K562 (cell line): ENCODE results near the gene SUMF2. TPM values are rescaled to one million over a fixed set of nuclear protein-coding genes. Genes with fewer than 3 reads are reported as not detected.

Experiments
- EP400 ChIP-seq: fragments of 450-650 bp; IDR thresholded peaks from 2 replicates; pipeline ENCODE4 v1.6.1; 2017; ENCODE audit warnings: antibody characterized with exemption, mild to moderate bottlenecking, moderate library complexity
- ETV1 ChIP-seq: fragments of 450-650 bp; conservative IDR thresholded peaks from 2 replicates; pipeline ENCODE4 v1.6.1; 2016; ENCODE audit warnings: missing genetic modification characterization, control low read depth, low read depth, missing compliant biosample characterization
- SP1 ChIP-seq: sonication (generic); formaldehyde crosslinking; IDR thresholded peaks from 2 replicates; pipeline ENCODE4 v1.8.1; 2022; ENCODE audit warnings: mild to moderate bottlenecking, missing genetic modification reagents
- ZNF143 ChIP-seq: sonication (generic); formaldehyde crosslinking; IDR thresholded peaks from 2 replicates; pipeline ENCODE4 v1.9.0; 2022; ENCODE audit warnings: mild to moderate bottlenecking, missing genetic modification reagents
- ZNF384 ChIP-seq: IDR thresholded peaks from 2 replicates; pipeline ENCODE4 v1.6.1; 2012; ENCODE audit warnings: low read depth, low read length, improper control_type of control experiment
- polyA plus RNA-seq, 8 experiments: library from polyadenylated mRNA; depleted of rRNA in 4 of 8; stranded (reverse) in 5 of 8; unstranded in 3 of 8; fragments of >200 nt; fragmentation: Nextera tagmentation in 2 of 8; fragmentation: Illumina TruSeq in 1 of 8; extraction: Ambion mirVana in 2 of 8; extraction: Trizol in 1 of 8; gene quantifications; 2 replicates each; pipeline versions ENCODE4 v1.2.1 to v1.2.3, GENCODE V29; 2011 to 2014; ENCODE audit warnings: inconsistent platforms in 1 of 8, missing spikeins in 1 of 8
- total RNA-seq, 7 experiments: library from RNA; depleted of rRNA in 6 of 7; stranded (reverse); fragments of >200 nt in 6 of 7; fragmentation: Illumina TruSeq in 2 of 7; extraction: Trizol in 2 of 7; gene quantifications; 2 replicates each; pipeline versions ENCODE4 v1.2.1 to v1.2.3, GENCODE V29; 2011 to 2021; ENCODE audit warnings: low replicate concordance in 1 of 7
- TF ChIP-seq, protein P1 (sequence below), 2 experiments: fragments of 150-350 bp in 1 of 2; IDR thresholded peaks; 2 replicates each; pipeline ENCODE4 v1.6.1; 2012 to 2016; ENCODE audit warnings: low read depth in 2 of 2, low read length in 2 of 2, mild to moderate bottlenecking in 1 of 2, moderate library complexity in 1 of 2
- TF ChIP-seq, protein P2 (sequence below): fragments of 450-650 bp; IDR thresholded peaks from 2 replicates; pipeline ENCODE4 v1.6.1; 2018; ENCODE audit not compliant: partially characterized antibody
- TF ChIP-seq, protein P3 (sequence below): sonication (generic); formaldehyde crosslinking; IDR thresholded peaks from 2 replicates; pipeline ENCODE4 v1.8.0; 2022; ENCODE audit warnings: missing genetic modification reagents, mild to moderate bottlenecking, moderate library complexity, borderline replicate concordance

SUMF2 gene
- total and polyA plus RNA-seq, 9 of the 15 experiments (the other 6 are each of a cell fraction or from before 2014, with no cell fraction given), result 39.0 to 113 (median 67.7) TPM

DNA sequence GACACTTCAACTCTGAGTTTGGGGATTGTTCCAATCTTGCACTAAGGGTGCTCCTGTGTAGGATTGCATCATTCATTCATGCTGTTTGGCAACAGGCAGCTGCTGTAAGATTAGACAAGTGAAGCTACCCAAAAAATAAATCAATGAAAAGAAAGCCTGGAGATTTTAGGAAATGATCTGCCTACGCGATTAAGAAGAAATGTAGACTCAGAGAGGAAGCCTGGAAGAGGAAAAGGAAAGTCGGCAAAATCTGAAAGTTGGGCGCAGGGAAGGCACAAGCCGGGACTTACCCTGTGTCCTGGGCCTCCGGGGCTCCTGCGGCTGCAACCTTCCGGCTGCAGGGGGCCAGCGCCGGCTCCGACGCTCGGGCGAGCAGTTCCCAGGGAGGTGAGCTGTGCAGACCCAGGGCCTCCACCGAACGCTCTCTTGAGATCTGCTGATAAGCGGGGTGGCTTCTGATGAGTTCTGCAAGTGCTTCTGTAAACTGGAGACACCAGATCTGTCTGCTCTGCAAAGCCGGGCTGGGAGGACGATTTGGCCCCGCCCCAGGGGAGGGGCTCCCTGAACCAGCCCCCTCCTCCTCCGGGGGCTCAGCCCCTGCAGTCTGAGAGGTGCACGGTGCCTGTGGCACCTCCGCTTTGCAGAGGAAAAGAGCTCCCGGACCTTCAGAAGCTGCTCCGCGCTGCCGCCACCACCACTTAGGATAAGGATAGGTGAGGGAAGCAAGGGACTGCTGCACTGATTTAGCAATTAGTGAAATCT lies 30.2 kb upstream of the SUMF2 start (continued):
- TF ChIP-seq, protein P1, sequence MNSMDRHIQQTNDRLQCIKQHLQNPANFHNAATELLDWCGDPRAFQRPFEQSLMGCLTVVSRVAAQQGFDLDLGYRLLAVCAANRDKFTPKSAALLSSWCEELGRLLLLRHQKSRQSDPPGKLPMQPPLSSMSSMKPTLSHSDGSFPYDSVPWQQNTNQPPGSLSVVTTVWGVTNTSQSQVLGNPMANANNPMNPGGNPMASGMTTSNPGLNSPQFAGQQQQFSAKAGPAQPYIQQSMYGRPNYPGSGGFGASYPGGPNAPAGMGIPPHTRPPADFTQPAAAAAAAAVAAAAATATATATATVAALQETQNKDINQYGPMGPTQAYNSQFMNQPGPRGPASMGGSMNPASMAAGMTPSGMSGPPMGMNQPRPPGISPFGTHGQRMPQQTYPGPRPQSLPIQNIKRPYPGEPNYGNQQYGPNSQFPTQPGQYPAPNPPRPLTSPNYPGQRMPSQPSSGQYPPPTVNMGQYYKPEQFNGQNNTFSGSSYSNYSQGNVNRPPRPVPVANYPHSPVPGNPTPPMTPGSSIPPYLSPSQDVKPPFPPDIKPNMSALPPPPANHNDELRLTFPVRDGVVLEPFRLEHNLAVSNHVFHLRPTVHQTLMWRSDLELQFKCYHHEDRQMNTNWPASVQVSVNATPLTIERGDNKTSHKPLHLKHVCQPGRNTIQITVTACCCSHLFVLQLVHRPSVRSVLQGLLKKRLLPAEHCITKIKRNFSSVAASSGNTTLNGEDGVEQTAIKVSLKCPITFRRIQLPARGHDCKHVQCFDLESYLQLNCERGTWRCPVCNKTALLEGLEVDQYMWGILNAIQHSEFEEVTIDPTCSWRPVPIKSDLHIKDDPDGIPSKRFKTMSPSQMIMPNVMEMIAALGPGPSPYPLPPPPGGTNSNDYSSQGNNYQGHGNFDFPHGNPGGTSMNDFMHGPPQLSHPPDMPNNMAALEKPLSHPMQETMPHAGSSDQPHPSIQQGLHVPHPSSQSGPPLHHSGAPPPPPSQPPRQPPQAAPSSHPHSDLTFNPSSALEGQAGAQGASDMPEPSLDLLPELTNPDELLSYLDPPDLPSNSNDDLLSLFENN (IDR thresholded peaks at IDR 0.05; ENCODE audit: low read depth in 2 of 2, low read length in 2 of 2), result peak in 1 of 2 experiments; percentile 36; a peak in 1 of 4 replicates
- TF ChIP-seq ETV1 (tag) (no peak), SP1 (CRISPR knock-in tag) (0 out of 2 replicates have a peak, but pooled peaks have one; percentile 20), ZNF384 (0 out of 2 replicates have a peak, but pooled peaks have one; percentile 22), ZNF143 (CRISPR knock-in tag) (no peak), EP400 (peak; percentile 91)
- TF ChIP-seq, protein P2, sequence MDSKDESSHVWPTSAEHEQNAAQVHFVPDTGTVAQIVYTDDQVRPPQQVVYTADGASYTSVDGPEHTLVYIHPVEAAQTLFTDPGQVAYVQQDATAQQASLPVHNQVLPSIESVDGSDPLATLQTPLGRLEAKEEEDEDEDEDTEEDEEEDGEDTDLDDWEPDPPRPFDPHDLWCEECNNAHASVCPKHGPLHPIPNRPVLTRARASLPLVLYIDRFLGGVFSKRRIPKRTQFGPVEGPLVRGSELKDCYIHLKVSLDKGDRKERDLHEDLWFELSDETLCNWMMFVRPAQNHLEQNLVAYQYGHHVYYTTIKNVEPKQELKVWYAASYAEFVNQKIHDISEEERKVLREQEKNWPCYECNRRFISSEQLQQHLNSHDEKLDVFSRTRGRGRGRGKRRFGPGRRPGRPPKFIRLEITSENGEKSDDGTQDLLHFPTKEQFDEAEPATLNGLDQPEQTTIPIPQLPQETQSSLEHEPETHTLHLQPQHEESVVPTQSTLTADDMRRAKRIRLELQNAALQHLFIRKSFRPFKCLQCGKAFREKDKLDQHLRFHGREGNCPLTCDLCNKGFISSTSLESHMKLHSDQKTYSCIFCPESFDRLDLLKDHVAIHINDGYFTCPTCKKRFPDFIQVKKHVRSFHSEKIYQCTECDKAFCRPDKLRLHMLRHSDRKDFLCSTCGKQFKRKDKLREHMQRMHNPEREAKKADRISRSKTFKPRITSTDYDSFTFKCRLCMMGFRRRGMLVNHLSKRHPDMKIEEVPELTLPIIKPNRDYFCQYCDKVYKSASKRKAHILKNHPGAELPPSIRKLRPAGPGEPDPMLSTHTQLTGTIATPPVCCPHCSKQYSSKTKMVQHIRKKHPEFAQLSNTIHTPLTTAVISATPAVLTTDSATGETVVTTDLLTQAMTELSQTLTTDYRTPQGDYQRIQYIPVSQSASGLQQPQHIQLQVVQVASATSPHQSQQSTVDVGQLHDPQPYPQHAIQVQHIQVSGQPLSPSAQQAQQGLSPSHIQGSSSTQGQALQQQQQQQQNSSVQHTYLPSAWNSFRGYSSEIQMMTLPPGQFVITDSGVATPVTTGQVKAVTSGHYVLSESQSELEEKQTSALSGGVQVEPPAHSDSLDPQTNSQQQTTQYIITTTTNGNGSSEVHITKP, result peak; percentile 70
- TF ChIP-seq, protein P3, sequence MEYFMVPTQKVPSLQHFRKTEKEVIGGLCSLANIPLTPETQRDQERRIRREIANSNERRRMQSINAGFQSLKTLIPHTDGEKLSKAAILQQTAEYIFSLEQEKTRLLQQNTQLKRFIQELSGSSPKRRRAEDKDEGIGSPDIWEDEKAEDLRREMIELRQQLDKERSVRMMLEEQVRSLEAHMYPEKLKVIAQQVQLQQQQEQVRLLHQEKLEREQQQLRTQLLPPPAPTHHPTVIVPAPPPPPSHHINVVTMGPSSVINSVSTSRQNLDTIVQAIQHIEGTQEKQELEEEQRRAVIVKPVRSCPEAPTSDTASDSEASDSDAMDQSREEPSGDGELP (CRISPR knock-in tag), result peak; percentile 55; the same call in 1 of the 2 replicates
